Measurements from ENCODE around the gene GCAT.

- TF ChIP-seq ZNF318 (IDR thresholded peaks at IDR 0.05; ENCODE audit: borderline replicate concordance in 1 of 2, low read depth in 1 of 2) (no peak), TRIM28 (IDR thresholded peaks at IDR 0.05) (no peak)
These were observed 24.5 kb downstream of the GCAT start for GRCh38 chr22:37832022-37832857.
